ENCODE results near the gene PLCG1.
"Not testable (repeated sequence)": the region's sequence is repeated elsewhere in the genome, so short reads cannot be mapped to it uniquely, and the experiment has no call there.

Gene PLCG1

GRCh38 chr20:41124451-41125094 lies 12.8 kb upstream of the PLCG1 start:
- no peak for DNase-seq (ENCODE audit: low read depth in 1 of 2, low spot score in 1 of 2)

GRCh38 chr20:41125530-41126457 lies 11.5 kb upstream of the PLCG1 start:
- DNase-seq (ENCODE audit: low read depth in 1 of 2, low spot score in 1 of 2): no peak

- no peak for DNase-seq (ENCODE audit: low read depth in 1 of 2, low spot score in 1 of 2)
Measured at GRCh38 chr20:41126719-41127118, 10.6 kb upstream of the PLCG1 start.

GRCh38 chr20:41128317-41128716 lies 9.0 kb upstream of the PLCG1 start:
- not testable (repeated sequence) for DNase-seq (ENCODE audit: low read depth in 1 of 2, low spot score in 1 of 2)

- DNase-seq (ENCODE audit: low read depth in 1 of 2, low spot score in 1 of 2): no peak
Measured at GRCh38 chr20:41131594-41132387, 5.6 kb upstream of the PLCG1 start.

GRCh38 chr20:41132388-41132775 lies 5.0 kb upstream of the PLCG1 start:
- DNase-seq (ENCODE audit: low read depth in 1 of 2, low spot score in 1 of 2): not testable (repeated sequence)

DNA sequence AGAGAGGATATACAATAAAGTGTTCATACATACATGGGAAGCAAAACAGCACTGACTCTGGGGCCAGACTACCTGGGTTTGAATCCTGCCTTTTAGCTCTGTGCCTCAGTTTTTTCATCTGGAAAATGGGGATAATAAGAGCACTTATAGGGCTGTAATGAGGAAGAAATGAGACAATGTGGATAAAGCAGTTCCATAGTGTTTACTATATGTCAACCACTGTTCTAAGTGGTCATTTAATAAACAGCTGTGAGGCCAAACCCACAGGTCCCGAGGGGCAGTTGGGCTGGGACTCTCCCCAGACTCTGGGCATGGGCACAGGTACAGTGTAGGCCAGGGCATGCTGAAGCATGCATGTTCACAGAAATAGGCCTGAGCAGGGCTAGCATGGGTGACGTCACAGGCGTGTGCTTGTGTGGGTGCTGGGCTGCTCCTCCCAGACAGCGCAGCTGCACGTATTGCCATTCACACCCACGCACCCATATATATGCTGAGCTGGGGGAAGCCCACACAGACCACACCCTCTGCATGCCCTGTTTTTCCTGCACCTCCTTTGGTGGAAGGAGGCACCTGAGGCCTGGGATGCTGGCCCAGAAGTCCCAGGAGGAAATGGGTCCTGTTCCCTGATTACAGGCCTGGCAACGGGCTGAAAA lies 3.5 kb upstream of the PLCG1 start:
- peak in 1 of 2 donors; percentile 29 for DNase-seq (ENCODE audit: low read depth in 1 of 2, low spot score in 1 of 2)

GRCh38 chr20:41134362-41135186 lies 2.8 kb upstream of the PLCG1 start:
- DNase-seq (ENCODE audit: low read depth in 1 of 2, low spot score in 1 of 2): no peak

- peak in 1 of 2 donors; percentile 35 for DNase-seq (ENCODE audit: low read depth in 1 of 2, low spot score in 1 of 2)
Measured at GRCh38 chr20:41135187-41135887, 2.0 kb upstream of the PLCG1 start.

GRCh38 chr20:41135888-41136679 lies 1.3 kb upstream of the PLCG1 start:
- no peak for DNase-seq (ENCODE audit: low read depth in 1 of 2, low spot score in 1 of 2)

DNA sequence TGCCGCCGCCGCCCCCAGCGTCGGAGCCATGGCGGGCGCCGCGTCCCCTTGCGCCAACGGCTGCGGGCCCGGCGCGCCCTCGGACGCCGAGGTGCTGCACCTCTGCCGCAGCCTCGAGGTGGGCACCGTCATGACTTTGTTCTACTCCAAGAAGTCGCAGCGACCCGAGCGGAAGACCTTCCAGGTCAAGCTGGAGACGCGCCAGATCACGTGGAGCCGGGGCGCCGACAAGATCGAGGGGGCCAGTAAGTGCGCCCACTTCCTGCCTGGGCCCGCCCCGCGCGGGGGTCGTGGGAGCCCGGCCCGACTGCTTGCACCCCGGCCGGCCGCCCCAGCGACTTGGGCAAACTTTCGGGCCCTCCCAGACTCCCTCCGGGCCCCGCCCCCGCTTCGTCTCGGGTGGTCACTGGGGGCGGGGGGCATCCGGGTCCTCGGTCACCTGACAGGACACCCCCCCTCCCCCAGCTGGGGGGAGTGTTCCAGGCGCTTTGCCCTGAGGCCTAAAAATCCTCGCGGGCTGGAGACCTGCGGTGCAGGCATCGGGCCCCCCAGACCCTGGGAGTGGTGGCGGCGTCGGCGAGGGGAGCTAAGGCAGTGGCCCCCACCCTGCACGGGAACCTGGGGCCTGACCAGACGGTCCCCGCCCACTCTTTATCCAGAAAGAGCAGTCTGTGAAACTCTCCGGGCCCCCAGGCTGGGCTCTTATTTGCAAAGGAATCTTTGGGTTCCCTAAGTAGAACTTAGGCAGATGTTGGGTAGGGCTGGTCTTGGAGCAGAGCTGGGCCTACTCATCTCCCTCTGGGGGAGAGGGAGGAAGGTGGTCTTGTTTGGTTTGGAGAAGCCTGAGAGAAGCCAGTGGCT lies 501 bp downstream of the PLCG1 start:
- no peak for DNase-seq (ENCODE audit: low read depth in 1 of 2, low spot score in 1 of 2)

- no peak for DNase-seq (ENCODE audit: low read depth in 1 of 2, low spot score in 1 of 2)
Measured at GRCh38 chr20:41138475-41139226, 1.3 kb downstream of the PLCG1 start.

GRCh38 chr20:41139227-41140093 lies 2.1 kb downstream of the PLCG1 start:
- DNase-seq (ENCODE audit: low read depth in 1 of 2, low spot score in 1 of 2): no peak

DNA sequence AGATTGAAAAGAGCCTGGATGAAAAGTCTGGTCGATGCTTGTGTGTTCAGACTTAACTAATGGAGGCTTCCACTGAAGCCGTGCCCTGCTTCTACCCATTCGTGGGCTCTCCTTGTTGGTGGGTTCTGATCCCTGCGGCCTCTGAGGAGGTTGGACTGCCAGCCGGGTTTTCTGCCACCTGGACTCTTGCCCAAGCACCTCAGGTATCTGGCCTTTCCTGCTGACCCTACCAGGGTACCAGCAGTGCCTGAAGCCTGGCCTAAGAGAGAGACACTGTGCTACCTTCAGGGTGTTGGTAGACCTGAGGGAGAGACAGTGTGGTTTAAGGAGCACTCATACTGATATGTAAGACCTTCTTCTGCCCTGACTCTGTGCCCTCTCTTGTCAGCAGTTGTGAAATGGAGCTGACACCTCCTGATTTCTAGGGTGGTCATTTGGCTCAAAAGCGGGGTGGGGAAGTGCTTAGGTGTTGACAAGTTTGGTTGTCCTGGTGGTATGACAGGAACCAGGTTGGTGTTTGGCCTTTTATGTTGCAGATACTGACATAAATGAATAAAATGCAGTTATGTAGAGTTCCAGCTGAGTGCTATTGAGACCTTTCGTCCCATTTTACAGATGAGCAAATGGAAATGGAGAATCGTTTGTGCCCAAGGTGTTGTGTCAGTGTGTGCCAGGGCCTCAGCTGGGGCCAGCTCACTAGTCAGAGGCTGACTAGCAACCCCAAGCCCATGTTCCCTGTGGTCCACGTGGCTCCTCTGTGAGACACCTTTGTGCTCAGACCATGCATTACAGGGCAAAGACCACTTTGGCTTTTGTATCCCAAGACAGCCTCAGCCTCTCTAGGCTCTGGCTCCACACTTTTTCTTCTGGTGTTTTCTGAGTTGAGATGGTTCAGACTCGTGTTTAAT lies 3.1 kb downstream of the PLCG1 start:
- DNase-seq (ENCODE audit: low read depth in 1 of 2, low spot score in 1 of 2): no peak

DNA sequence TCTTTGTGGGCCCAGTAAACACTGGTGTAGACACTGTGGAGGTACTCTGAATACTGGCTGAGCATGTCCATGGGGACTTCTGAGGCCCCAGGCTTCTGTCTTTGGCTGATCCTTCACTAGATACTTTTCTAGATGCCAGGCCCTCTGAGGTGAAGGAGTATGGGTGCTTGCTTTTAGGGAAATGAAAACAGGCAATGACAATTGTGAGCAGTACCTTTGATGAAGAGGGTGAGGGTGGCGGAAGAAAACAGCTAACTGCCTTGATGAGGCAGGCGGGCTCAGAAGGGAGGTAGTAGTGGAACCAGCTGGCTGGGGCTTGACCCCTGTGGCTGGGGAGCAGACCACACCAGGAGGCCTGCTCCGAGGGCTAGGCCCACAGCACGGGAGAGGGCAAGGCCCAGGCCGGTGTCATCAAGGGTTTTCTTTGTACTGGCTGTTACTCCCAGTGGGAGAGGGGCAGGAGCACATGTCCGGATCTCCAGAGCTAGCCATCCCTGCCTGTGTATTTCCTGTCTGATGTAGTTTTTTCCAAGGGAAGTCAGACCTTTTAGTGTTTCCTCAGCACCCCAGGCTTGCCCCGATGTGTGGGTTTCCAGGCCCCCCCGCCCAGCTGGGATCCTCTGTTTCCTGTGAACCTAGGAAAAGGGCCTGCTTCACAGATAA lies 3.9 kb downstream of the PLCG1 start:
- DNase-seq (ENCODE audit: low read depth in 1 of 2, low spot score in 1 of 2): no peak

Data from stimulated activated CD4-positive, alpha-beta T cell treated with anti-CD3 and anti-CD28 coated beads, Interleukin-15, amount 100 ng/mL, for 1 hour (primary cell).